ENCODE measurements around the gene TERB1.

TERB1 gene

DNA sequence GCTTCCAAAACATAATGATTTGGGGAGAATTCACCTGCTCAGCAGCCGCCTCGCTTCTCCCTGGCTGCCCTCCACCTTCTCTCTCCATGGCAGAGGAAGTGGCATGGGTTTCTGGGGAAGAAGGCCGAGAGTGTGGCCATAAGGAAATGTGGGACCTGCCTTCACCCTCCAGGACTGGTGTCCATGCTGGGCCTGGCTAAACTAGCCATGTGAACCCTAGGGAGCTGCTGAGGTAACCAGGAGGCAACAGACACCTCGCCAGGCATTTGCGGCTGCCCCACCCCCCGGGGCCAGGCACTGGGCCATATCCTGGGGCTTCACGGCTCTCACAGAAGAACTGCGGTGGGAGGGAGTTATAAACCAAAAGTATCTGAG lies 94.9 kb downstream of the TERB1 start:
- Histone ChIP-seq H3K4me1 (ENCODE audit: control insufficient read depth, low read depth, low read length) (no peaks in the 10 kb centered on the region), H4K5ac (ENCODE audit: low read length) (no peak overlapping the region), H3K4me3 (ENCODE audit: low read length) (no peak overlapping the region), H3K56ac (ENCODE audit: low read length) (peak overlapping the region; percentile 64), H3K4ac (ENCODE audit: low read depth, low read length) (no peak overlapping the region), H3K79me2 (ENCODE audit: control insufficient read depth, insufficient read depth, low read length) (no peaks in the 10 kb centered on the region), H3K27me3 (ENCODE audit: insufficient read depth, low read length, poor library complexity) (no peaks in the 10 kb centered on the region), H2AK5ac (ENCODE audit: low read length) (no peak overlapping the region), H2BK120ac (ENCODE audit: low read depth, low read length) (no peak overlapping the region), H3K79me1 (ENCODE audit: low read length) (no peaks in the 10 kb centered on the region), H3K4me2 (ENCODE audit: low read length) (no peak overlapping the region), H3K36me3 (ENCODE audit: control insufficient read depth, insufficient read depth, low read length) (no peaks in the 10 kb centered on the region), H3K23ac (ENCODE audit: low read length) (no peak overlapping the region), H3K9ac (ENCODE audit: low read length) (no peak overlapping the region), H3K27ac (ENCODE audit: low read depth, low read length) (no peak overlapping the region), H4K8ac (ENCODE audit: low read depth, low read length) (no peak overlapping the region), H2BK5ac (ENCODE audit: low read length) (no peak overlapping the region), H3K18ac (ENCODE audit: low read length) (no peak overlapping the region), H2BK15ac (replicated peaks; ENCODE audit: low read depth) (no peak overlapping the region)
- no CpG with 5 or more reads among the region's 8 CpGs for WGBS (ENCODE audit: extremely low coverage, insufficient coverage, low lambda C conversion rate)
- DNase-seq: no peak

DNA sequence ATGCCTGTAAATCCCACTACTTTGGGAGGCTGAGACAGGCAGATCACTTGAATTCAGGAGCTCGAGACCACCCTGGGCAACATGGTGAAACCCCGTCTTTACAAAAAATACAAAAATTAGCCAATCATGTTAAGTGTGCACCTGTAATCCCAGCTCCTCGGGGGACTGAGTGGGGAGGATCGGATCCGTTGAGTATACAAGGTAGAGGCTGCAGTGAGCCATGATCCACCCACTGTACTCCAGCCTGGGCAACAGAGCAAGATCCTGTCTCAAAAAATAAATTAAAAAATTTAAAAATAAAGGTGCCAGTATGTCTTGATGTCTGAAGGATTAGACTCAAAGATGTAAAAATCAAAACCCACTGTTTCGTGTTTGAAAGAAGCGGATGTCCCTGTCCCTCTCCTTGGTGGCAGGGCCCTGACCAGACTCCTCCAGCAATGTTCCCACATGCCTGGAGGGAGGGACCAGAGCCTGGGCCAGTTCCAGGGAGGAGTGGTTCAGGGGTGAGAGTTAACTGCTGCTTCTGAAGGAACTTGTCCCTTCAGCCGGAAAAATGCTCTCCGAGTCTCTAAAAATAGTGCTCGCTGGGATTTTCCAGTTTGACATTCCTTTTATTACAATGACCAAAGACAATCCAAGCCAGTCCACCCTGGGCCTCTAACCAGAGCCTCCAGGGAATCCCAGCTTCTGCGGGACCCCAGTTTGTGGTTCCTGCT lies 95.4 kb downstream of the TERB1 start:
- Histone ChIP-seq H3K27ac (ENCODE audit: low read depth, low read length) (no peak overlapping the region), H2BK120ac (ENCODE audit: low read depth, low read length) (no peak overlapping the region)

More for the DNA sequence above, 95.4 kb downstream of the TERB1 start:
- Histone ChIP-seq H2AK5ac (ENCODE audit: low read length) (no peak overlapping the region), H3K36me3 (ENCODE audit: control insufficient read depth, insufficient read depth, low read length) (no peaks in the 10 kb centered on the region), H2BK5ac (ENCODE audit: low read length) (no peak overlapping the region), H3K4ac (ENCODE audit: low read depth, low read length) (no peak overlapping the region), H4K5ac (ENCODE audit: low read length) (no peak overlapping the region), H3K4me1 (ENCODE audit: control insufficient read depth, low read depth, low read length) (no peaks in the 10 kb centered on the region), H3K79me1 (ENCODE audit: low read length) (no peaks in the 10 kb centered on the region), H3K56ac (ENCODE audit: low read length) (no peak overlapping the region), H3K79me2 (ENCODE audit: control insufficient read depth, insufficient read depth, low read length) (no peaks in the 10 kb centered on the region), H3K18ac (ENCODE audit: low read length) (no peak overlapping the region), H3K27me3 (ENCODE audit: insufficient read depth, low read length, poor library complexity) (no peaks in the 10 kb centered on the region), H3K4me3 (ENCODE audit: low read length) (no peak overlapping the region), H3K9ac (ENCODE audit: low read length) (no peak overlapping the region), H3K23ac (ENCODE audit: low read length) (no peak overlapping the region), H4K8ac (ENCODE audit: low read depth, low read length) (no peak overlapping the region), H3K4me2 (ENCODE audit: low read length) (no peak overlapping the region), H2BK15ac (replicated peaks; ENCODE audit: low read depth) (no peak overlapping the region)
- DNase-seq: no peak
- WGBS (ENCODE audit: extremely low coverage, insufficient coverage, low lambda C conversion rate): no CpG with 5 or more reads among the region's 11 CpGs
